ENCODE data around the gene CAPS. TPM values are rescaled to one million over a fixed set of nuclear protein-coding genes. Genes with fewer than 3 reads are reported as not detected.

The CAPS gene
- total and polyA plus RNA-seq, 3 donors from 2014 or later = 9.4 to 20.9 (median 13.9) TPM

- WGBS, 2 donors = 86 to 89% methylated on average over 7 to 13 of the region's 13 CpGs
- DNase-seq = no peak
- Histone ChIP-seq H3K36me3 (ENCODE audit: low read depth, missing control alignments) (no peaks in the 10 kb centered on the region), H3K4me3 (no peak overlapping the region), H3K27me3 (no peaks in the 10 kb centered on the region), H3K27ac (no peak overlapping the region), H3K4me1 (peaks cover 6% of the 10 kb centered on the region), H3K9me3 (no peaks in the 10 kb centered on the region)
- TF ChIP-seq CTCF (IDR thresholded peaks at IDR 0.05) (no peak), POLR2A (IDR thresholded peaks at IDR 0.05) (no peak)
- intact Hi-C loops (cut with DNase I; ENCODE audit: low total_unique reads) = loop anchor here (10.0 kb wide), 1 partner anchor 115 kb away; the partner anchor contains the start of gene PRR22
Observed at GRCh38 chr19:5899728-5900526, 14.1 kb upstream of the CAPS start.

- 90 to 93% methylated on average over 8 of the region's 8 CpGs for WGBS, 2 donors
- Histone ChIP-seq H3K4me3 (no peak overlapping the region), H3K36me3 (ENCODE audit: low read depth, missing control alignments) (no peaks in the 10 kb centered on the region), H3K9me3 (no peaks in the 10 kb centered on the region), H3K4me1 (peaks cover 14% of the 10 kb centered on the region), H3K27me3 (no peaks in the 10 kb centered on the region), H3K27ac (no peak overlapping the region)
- no peak for DNase-seq
- intact Hi-C loops (cut with DNase I; ENCODE audit: low total_unique reads) = loop anchor here (10.0 kb wide), 1 partner anchor 116 kb away; the partner anchor contains the start of gene PRR22
- TF ChIP-seq POLR2A (IDR thresholded peaks at IDR 0.05) = no peak
- TF ChIP-seq CTCF (IDR thresholded peaks at IDR 0.05) = no peak
Observed at GRCh38 chr19:5900976-5901375, 13.1 kb upstream of the CAPS start.

GRCh38 chr19:5903056-5903623 is 10.9 kb upstream of the CAPS start:
- intact Hi-C loops (cut with DNase I; ENCODE audit: low total_unique reads) = loop anchor here (10.0 kb wide), 1 partner anchor 118 kb away; the partner anchor contains the start of gene PRR22
- Histone ChIP-seq H3K27ac (peak overlapping the region; percentile 73 to 89), H3K36me3 (ENCODE audit: low read depth, missing control alignments) (no peaks in the 10 kb centered on the region), H3K27me3 (no peaks in the 10 kb centered on the region), H3K4me1 (peaks cover 15% of the 10 kb centered on the region), H3K9me3 (no peaks in the 10 kb centered on the region), H3K4me3 (peak overlapping the region; percentile 95 to 97)
- no peak for DNase-seq
- WGBS, 2 donors = 1 to 4% methylated on average over 10 to 27 of the region's 27 CpGs
- TF ChIP-seq POLR2A (IDR thresholded peaks at IDR 0.05) (no peak), CTCF (IDR thresholded peaks at IDR 0.05) (no peak)

GRCh38 chr19:5903624-5904351 is 10.3 kb upstream of the CAPS start, which contains the start of gene NDUFA11:
TSS of gene NDUFA11 (minus strand) at chr19:5903790. CDS start at chr19:5903708, 82 bp downstream.
- 0 to 1% methylated on average over 15 to 57 of the region's 57 CpGs for WGBS, 2 donors
- DNase-seq = peak; percentile 99
- intact Hi-C loops (cut with DNase I; ENCODE audit: low total_unique reads) = loop anchor here (10.0 kb wide), 1 partner anchor 119 kb away; the partner anchor contains the start of gene PRR22
- Histone ChIP-seq H3K4me1 (peaks cover 15% of the 10 kb centered on the region), H3K4me3 (peak within 1 kb of the TSS; percentile 95 to 97), H3K36me3 (ENCODE audit: low read depth, missing control alignments) (no peaks in the 10 kb centered on the region), H3K9me3 (no peaks in the 10 kb centered on the region), H3K27me3 (no peaks in the 10 kb centered on the region), H3K27ac (peak within 1 kb of the TSS; percentile 73 to 89)
- TF ChIP-seq POLR2A (IDR thresholded peaks at IDR 0.05) (no peak), CTCF (IDR thresholded peaks at IDR 0.05) (peak in 1 of 3 experiments; percentile 23)
